NCI-H128 (cell line): Measurements from ENCODE around the gene MAK.
A peak's percentile ranks its signal among the peaks of the same experiment; 100 is the strongest.
"Not testable (repeated sequence)": the region's sequence is repeated elsewhere in the genome, so short reads cannot be mapped to it uniquely, and the experiment has no call there.

Experiments
- DNase-seq: peaks from one replicate; lab custom pipeline; 2025; ENCODE audit not compliant: unreplicated experiment; lab: John Stamatoyannopoulos, UW

Gene MAK

DNA sequence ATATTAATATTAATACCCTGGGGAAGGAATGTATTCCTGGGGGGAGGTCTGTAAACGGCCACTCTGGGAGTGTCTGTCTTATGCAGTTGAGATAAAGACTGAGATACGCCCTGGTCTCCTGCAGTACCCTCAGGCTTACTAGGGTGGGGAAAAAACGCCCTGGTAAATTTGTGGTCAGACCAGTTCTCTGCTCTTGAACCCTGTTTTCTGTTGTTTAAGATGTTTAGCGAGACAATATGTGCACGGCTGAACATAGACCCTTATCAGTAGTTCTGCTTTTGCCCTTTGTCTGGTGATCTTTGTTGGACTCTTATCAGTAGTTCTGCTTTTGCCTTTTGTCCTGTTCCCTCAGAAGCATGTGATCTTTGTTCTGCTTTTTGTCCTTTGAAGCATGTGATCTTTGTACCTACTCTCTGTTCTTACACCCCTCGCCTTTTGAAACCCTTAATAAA lies 15.5 kb upstream of the MAK start:
- DNase-seq, result not testable (repeated sequence)

- no peak for DNase-seq
Observed at GRCh38 chr6:10852361-10852960, 14.1 kb upstream of the MAK start.

DNA sequence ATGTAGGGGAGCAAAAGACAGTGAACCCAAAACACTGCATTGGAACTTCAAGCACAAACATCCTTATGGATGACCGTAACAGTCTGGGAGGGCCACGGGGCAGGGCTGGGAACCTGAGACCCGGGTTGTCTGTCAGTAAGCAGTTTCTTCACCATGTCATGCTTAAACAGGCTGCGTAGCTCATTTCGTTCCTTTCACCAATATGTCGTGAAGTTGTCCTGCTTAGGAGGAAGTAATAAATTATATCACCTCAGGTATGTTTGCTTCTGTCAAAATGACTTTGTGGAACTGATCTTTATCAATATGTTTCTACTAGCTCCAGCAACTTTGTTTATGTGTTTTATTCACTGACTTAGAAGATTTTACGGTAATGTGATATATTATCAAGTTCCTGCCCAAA lies 12.4 kb upstream of the MAK start:
- no peak for DNase-seq

DNA sequence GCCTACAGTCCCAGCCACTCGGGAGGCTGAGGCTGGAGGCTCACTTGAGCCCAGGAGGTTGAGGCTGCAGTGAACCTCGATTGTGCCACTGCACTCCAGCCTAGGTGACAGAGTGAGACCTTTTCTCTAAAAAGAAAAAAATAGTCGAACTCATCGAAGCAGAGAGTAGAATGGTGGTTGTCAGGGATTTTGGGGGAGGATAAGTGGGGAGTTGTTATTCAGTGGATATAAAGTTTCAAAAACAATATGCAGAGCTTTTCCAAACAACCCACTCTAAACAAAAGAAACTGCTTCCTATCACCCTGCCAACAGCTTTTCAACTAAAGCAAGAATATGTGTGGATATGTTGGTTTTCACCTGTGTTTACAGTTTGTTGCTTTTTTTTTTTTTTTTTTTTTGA lies 11.6 kb upstream of the MAK start:
- no peak for DNase-seq

DNA sequence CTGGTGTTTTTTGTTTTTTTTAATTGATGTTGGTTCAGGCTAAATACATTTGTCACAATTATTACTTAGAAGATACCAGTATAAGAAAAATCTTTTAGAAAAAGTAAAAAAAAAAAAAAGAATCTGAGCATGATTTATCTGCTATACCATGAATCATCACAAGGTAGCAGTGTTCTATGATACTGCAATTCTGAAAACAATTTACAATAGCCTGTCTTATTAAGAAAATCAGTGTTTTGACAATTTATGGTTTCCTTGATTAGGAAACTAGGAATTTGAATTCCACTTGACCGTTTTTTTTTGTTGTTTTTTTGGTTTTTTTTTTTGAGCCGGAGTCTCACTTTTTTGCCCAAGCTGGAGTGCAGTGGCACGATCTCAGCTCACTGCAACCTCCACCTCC lies 9.3 kb upstream of the MAK start:
- DNase-seq, result no peak

GRCh38 chr6:10843554-10843953 lies 5.2 kb upstream of the MAK start:
- no peak for DNase-seq

GRCh38 chr6:10838794-10839333 lies 525 bp upstream of the MAK start:
- no peak for DNase-seq

DNA sequence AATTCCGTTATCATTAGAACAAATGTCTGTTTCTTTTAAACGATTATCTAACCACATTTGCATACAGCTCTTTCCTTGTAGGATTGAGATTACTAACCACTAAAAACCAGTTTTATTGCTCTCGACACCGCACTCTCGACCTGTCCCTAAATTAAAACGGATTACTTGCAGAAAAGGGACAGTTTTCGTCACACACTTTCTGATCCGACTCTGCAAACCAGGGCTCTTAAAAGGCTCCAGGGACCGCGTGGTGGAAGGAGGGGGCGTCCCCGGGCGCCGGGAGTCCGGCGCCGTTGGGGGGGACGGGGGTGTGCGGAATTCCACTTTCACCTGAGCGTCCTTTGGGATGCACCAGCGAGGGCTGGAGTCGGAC lies 731 bp downstream of the MAK start:
- DNase-seq, result no peak

- DNase-seq, result no peak
Observed at GRCh38 chr6:10837009-10837621, 1.2 kb downstream of the MAK start.

DNA sequence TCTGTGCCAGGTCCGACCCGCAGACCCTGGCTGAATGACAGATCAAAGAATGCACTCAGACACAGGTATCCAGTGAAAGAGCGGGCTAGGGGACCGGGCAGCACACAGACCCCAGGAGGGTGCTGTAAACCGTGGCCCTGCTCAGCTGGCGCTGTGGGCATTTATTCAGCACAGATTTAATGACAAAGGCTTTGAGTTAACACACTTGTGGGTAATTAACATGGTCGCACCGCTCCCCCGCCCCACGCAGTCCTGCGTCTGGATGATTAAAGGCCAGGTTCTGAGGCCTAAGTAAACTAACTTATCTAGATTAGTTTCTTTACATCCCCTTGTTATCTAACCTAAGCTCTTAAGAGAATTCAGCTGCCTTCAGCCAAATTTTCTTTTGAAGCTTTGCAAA lies 3.5 kb downstream of the MAK start:
- DNase-seq, result no peak

GRCh38 chr6:10831609-10832008 lies 6.7 kb downstream of the MAK start:
- DNase-seq, result no peak

GRCh38 chr6:10824819-10825218 lies 13.5 kb downstream of the MAK start:
- DNase-seq, result no peak

GRCh38 chr6:10824297-10824696 lies 14.0 kb downstream of the MAK start:
- DNase-seq, result no peak

DNA sequence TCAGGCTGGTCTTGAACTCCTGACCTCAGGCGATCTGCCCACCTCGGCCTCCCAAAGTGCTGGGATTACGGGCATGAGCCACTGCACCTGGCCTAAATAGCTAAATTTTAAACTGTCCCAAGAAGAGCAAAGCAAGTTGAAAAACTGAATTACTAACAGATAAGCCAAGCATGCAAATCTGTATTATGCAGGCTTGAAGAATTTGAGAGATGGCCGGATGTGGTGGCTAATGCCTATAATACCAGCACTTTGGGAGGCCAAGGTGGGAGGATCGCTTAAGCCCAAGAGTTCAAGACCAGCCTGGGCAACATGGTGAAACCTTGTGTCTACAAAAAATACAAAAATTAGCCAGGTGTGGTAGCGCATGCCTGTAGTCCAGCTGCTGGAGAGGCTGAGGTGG lies 24.2 kb downstream of the MAK start:
- not testable (repeated sequence) for DNase-seq

DNA sequence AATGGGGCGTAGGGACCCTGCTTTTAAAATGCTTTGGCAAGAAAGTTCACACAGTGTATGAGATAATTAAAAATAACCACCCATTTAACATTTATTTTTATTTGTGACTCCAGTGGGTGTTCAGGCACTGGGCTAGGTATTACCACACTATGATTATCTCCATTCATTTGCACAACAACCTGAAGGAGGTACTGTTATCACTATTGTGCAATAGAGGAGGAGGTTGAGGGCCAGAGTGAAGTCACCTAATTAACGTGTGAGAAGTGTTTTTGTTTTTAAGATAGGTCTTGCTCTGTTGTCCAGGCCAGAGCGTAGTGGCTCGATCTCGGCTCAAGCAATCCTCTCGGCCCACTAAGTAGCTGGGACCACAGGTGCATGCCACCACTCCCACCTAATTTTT lies 29.2 kb downstream of the MAK start:
- no peak for DNase-seq

GRCh38 chr6:10808376-10808775 lies 30.0 kb downstream of the MAK start:
- DNase-seq, result no peak

DNA sequence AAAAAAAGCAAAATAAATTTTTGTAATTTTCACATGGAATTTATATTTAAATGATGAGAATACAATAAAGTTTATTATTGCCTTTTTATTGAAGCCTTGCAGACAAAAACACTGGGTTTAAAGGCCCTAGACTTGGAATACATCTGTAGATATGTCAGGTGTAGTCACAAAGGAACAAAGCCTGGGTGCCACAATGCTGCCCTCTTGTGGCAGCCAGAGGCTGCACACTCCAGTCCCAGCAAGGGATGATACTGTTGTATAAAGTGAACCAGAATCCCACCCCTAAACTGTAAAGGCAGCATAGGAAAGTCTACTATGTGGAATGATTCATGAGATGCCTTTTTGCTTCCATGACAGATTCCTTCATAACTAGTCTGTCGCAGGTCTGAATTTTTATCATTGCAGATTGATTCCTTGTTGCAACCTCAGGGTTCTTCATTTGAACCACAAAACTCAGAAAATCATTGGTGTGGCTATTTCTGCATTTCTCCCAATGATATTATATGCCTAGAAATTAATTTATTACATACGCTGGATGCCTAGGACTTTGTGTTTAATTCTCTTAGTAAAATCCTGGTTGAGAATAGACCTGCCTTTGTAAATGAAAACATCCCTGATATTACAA lies 37.0 kb downstream of the MAK start:
- DNase-seq, result peak; percentile 13

- no peak for DNase-seq
Observed at GRCh38 chr6:10800810-10801209, 37.5 kb downstream of the MAK start.

GRCh38 chr6:10794239-10794638 lies 44.1 kb downstream of the MAK start:
- DNase-seq, result no peak

DNA sequence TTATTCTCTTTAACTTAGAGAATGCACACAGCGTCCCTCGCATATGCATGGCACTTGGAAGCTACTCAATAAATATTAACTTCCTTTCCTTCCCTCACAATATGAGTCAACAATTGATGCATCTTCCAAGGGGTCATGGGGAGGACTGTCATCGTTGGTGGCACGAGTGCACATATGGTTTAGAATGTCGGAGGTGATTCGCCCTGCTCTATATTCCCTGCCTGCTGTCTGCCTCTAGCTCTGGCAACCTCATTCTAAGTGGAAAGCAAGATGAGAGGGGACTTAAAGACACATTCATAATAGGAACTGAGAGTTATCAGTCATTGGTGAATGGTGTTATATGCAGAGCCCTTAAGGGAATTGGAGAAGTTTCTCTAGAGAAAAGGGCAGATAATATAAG lies 44.6 kb downstream of the MAK start:
- no peak for DNase-seq

DNA sequence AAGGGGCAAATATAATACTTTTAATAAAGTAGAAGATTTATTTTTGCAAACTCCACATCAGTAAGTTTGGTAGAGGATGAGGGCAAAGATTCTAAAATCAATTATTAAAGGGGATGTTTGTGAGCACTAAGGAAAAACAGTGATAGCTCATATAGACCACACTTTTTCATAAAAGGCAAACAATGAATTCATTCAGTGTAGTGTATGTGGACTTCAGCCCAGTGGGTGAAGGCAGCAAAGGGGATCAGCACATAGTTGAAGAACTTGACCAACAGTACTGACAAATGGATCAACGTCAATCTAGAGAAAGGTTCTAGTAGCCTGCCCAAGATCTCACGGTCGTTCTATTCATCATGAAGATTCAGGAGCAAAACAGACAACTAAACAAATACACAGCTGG lies 45.3 kb downstream of the MAK start:
- DNase-seq, result no peak

- no peak for DNase-seq
Observed at GRCh38 chr6:10792101-10792500, 46.2 kb downstream of the MAK start.

DNA sequence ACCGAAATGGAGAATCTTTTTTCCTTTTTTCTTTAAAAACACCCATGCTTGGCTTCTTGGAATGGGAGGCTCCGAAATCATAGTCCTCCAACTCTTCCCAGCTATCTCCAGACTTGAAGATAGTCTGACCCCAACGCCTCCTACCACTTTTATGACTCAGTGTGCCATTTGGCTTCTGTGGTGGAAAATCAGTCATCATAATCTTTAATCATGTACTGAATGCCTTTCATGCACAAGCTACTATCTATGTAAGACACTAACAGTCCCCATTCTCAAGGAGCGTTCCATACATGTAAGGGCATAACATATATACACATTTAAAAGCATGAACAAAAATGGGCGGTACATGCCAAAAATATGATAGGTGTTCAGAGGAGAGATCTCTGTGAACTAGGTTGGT lies 46.7 kb downstream of the MAK start:
- DNase-seq, result no peak
